ENCODE measurements around the gene PKP2.

GRCh38 chr12:32906399-32907165 is 10.0 kb upstream of the PKP2 start:
- TF ChIP-seq, protein P1, sequence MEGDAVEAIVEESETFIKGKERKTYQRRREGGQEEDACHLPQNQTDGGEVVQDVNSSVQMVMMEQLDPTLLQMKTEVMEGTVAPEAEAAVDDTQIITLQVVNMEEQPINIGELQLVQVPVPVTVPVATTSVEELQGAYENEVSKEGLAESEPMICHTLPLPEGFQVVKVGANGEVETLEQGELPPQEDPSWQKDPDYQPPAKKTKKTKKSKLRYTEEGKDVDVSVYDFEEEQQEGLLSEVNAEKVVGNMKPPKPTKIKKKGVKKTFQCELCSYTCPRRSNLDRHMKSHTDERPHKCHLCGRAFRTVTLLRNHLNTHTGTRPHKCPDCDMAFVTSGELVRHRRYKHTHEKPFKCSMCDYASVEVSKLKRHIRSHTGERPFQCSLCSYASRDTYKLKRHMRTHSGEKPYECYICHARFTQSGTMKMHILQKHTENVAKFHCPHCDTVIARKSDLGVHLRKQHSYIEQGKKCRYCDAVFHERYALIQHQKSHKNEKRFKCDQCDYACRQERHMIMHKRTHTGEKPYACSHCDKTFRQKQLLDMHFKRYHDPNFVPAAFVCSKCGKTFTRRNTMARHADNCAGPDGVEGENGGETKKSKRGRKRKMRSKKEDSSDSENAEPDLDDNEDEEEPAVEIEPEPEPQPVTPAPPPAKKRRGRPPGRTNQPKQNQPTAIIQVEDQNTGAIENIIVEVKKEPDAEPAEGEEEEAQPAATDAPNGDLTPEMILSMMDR (IDR thresholded peaks at IDR 0.05; ENCODE audit: low read depth, low read length) = no peak
- TF ChIP-seq EZH2phosphoT487 (IDR thresholded peaks at IDR 0.05; ENCODE audit: low read depth) = no peak

All from OCI-LY3 (cell line).